Astrocyte (in vitro differentiated cells and primary cell): Measurements from ENCODE around the gene SYT17.

ENCODE experiments used
- EZH2 ChIP-seq: IDR thresholded peaks from 2 replicates; pipeline ENCODE4 v1.6.1; 2012; ENCODE audit warnings: mild to moderate bottlenecking, low read length, inconsistent platforms; ENCODE audit not compliant: insufficient read depth
- TF ChIP-seq, protein P1 (sequence below): IDR thresholded peaks from 2 replicates; pipeline ENCODE4 v1.5.1; 2011; ENCODE audit warnings: low read depth, mild to moderate bottlenecking, inconsistent platforms, low read length, moderate library complexity; ENCODE audit not compliant: insufficient read depth

DNA sequence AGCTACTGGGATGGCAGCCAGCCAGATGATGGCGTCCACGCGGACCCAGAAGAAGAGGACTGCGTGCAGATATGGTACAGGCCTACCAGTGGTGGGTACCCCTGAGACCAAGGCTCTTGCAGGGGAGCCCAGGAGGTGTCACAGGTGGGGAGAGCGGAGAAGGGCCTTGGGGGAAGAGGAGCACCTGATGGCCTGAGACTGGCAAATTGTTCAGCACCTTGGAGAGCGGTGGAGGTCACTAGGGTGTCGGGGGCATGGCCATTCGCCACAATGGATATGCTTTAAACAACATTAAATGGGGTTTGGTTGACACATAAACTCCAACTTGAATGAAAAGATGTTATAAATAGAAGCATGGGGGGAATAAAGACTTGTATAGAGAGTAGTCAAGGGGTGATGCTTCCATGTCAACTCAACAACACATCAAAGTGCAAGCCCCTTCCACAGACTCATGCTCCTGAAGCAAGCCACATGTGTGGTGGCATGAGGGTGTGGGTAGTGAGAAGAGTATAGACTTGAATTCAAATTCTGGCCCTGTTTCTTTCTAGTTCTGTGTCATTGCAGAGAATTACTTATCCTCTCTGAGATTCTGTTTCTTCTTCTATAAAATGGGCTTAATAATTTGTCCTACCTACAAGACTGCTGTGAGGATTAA, 139.7 kb downstream of the SYT17 start:
- no peak for TF ChIP-seq EZH2
- TF ChIP-seq, protein P1, sequence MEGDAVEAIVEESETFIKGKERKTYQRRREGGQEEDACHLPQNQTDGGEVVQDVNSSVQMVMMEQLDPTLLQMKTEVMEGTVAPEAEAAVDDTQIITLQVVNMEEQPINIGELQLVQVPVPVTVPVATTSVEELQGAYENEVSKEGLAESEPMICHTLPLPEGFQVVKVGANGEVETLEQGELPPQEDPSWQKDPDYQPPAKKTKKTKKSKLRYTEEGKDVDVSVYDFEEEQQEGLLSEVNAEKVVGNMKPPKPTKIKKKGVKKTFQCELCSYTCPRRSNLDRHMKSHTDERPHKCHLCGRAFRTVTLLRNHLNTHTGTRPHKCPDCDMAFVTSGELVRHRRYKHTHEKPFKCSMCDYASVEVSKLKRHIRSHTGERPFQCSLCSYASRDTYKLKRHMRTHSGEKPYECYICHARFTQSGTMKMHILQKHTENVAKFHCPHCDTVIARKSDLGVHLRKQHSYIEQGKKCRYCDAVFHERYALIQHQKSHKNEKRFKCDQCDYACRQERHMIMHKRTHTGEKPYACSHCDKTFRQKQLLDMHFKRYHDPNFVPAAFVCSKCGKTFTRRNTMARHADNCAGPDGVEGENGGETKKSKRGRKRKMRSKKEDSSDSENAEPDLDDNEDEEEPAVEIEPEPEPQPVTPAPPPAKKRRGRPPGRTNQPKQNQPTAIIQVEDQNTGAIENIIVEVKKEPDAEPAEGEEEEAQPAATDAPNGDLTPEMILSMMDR = no peak
